HG03442 (cell line): ENCODE results near the gene KLHL21.
A peak's percentile ranks its signal among the peaks of the same experiment; 100 is the strongest.

ENCODE experiments used
- ATAC-seq: cut with Tn5 transposase; IDR thresholded peaks from one replicate; pipeline ENCODE4 v1.9.1; 2021; ENCODE audit warnings: mild to moderate bottlenecking, moderate library complexity; ENCODE audit not compliant: unreplicated experiment

The KLHL21 gene

GRCh38 chr1:6557597-6557996 is 45.1 kb downstream of the KLHL21 start:
- ATAC-seq = no peak

- no peak for ATAC-seq
These were observed 47.5 kb downstream of the KLHL21 start, which contains the start of gene TAS1R1 for GRCh38 chr1:6554907-6555778. Gene TAS1R1 (plus strand): TSS chr1:6555307. CDS start chr1:6555374, 67 bp downstream.

GRCh38 chr1:6554031-6554906 is 48.4 kb downstream of the KLHL21 start, which contains the start of gene NOL9:
Gene NOL9 (minus strand): TSS chr1:6554513. CDS start chr1:6554502, 11 bp downstream.
- peak; percentile 94 for ATAC-seq

GRCh38 chr1:6547301-6547700 is 55.4 kb downstream of the KLHL21 start:
- no peak for ATAC-seq

- ATAC-seq = no peak
These were observed 56.3 kb downstream of the KLHL21 start for GRCh38 chr1:6546326-6546725.

- no peak for ATAC-seq
These were observed 57.2 kb downstream of the KLHL21 start for GRCh38 chr1:6545276-6546112.

GRCh38 chr1:6544831-6545230 is 57.8 kb downstream of the KLHL21 start:
- ATAC-seq = no peak
